HepG2 (cell line): ENCODE data around the gene SIK3. TPM values are rescaled to one million over a fixed set of nuclear protein-coding genes. Genes with fewer than 3 reads are reported as not detected.

Source experiments
- ATAC-seq: fragments of 200-7000 bp; cut with Tn5 transposase; 3 replicates; pipeline ENCODE4 v1.9.1; 2020; ENCODE audit warnings: mild to moderate bottlenecking, moderate library complexity
- BruUV-seq: library from RNA; stranded (reverse); fragments of 400-500 nt; replicated peaks from 2 replicates; lab custom pipeline; 2021; lab: Mats Ljungman, UMichigan
- CTCF ChIA-PET: fragments of 300-600 bp; formaldehyde crosslinking; extraction: SDS; loops from one replicate; lab custom pipeline; 2021; ENCODE audit warnings: low total read pairs, inconsistent platforms, low intra/inter-chr PET ratio; lab: Yijun Ruan, JAX
- POLR2A ChIA-PET: fragments of 350-600 bp; sonication (Branson Sonifier 250); formaldehyde crosslinking; loops from one replicate; lab custom pipeline; 2020; ENCODE audit warnings: antibody characterized with exemption, inconsistent platforms; lab: Yijun Ruan, JAX
- DNase-seq: peaks from one replicate; pipeline ENCODE4 v3.0.0-alpha.2; 2015; ENCODE audit warnings: low spot score
- FAIRE-seq: peaks from 3 replicates; lab custom pipeline; 2011; peaks lifted over from hg19 to GRCh38; lab: Jason Lieb, UNC
- H2AFZ ChIP-seq: one replicate; pipeline ENCODE4 v1.6.1; 2011; ENCODE audit warnings: low read length, inconsistent platforms
- H3K27ac ChIP-seq: fragments of 300-600 bp; 3 replicates; pipeline ENCODE4 v1.8.0; 2011; ENCODE audit warnings: mixed run types, mild to moderate bottlenecking, mixed read lengths, low read length, inconsistent platforms; ENCODE audit not compliant: insufficient read depth; ENCODE audit errors: extremely low read length
- H3K27me3 ChIP-seq, 2 experiments: fragments of 200-600 bp in 1 of 2; 2 replicates in 1 of 2; 3 replicates in 1 of 2; pipeline versions ENCODE4 v1.6.0 to v1.8.0; 2011; ENCODE audit warnings: low read length in 2 of 2, mild to moderate bottlenecking in 2 of 2, moderate library complexity in 2 of 2, inconsistent platforms in 1 of 2; ENCODE audit not compliant: insufficient read depth in 2 of 2, control insufficient read depth in 1 of 2
- H3K36me3 ChIP-seq, 2 experiments: fragments of 200-600 bp in 1 of 2; replicated peaks in 1 of 2; 2 replicates in 1 of 2; 3 replicates in 1 of 2; pipeline versions ENCODE4 v1.5.1 to v1.8.0; 2011; ENCODE audit warnings: low read length in 2 of 2, inconsistent platforms in 1 of 2; ENCODE audit not compliant: insufficient read depth in 2 of 2, control insufficient read depth in 1 of 2
- H3K4me1 ChIP-seq: 2 replicates; pipeline ENCODE4 v1.5.1; 2012; ENCODE audit warnings: low read length, inconsistent platforms; ENCODE audit not compliant: insufficient read depth
- H3K4me2 ChIP-seq: 2 replicates; pipeline ENCODE4 v1.6.0; 2011; ENCODE audit warnings: low read depth, low read length, inconsistent platforms
- H3K4me3 ChIP-seq, 3 experiments: fragments of 200-600 bp in 1 of 3; sonication (generic), shearing (Covaris generic) in 1 of 3; replicated peaks in 1 of 3; 2 replicates each; pipeline ENCODE4 v1.5.1; 2011 to 2016; ENCODE audit warnings: low read length in 3 of 3, inconsistent platforms in 2 of 3, low read depth in 2 of 3, mild to moderate bottlenecking in 2 of 3, control low read depth in 1 of 3, mixed read lengths in 1 of 3; ENCODE audit not compliant: insufficient read depth in 1 of 3
- H3K79me2 ChIP-seq: one replicate; pipeline ENCODE4 v1.6.1; 2011; ENCODE audit warnings: low read length, inconsistent platforms; ENCODE audit not compliant: insufficient read depth
- H3K9ac ChIP-seq: 2 replicates; pipeline ENCODE4 v1.6.0; 2011; ENCODE audit warnings: mild to moderate bottlenecking, low read depth, low read length, inconsistent platforms; ENCODE audit not compliant: insufficient read depth
- H3K9me3 ChIP-seq: 2 replicates; pipeline ENCODE4 v1.5.1; 2012; ENCODE audit warnings: mild to moderate bottlenecking, low read length
- H4K20me1 ChIP-seq: 2 replicates; pipeline ENCODE4 v1.6.0; 2011; ENCODE audit warnings: inconsistent platforms, mild to moderate bottlenecking, low read length, moderate library complexity; ENCODE audit not compliant: insufficient read depth
- CEBPB ChIP-seq: IDR thresholded peaks from 2 replicates; pipeline ENCODE4 v1.6.1; 2011; ENCODE audit warnings: low read depth, low read length, improper control_type of control experiment, borderline replicate concordance
- DNMT1 ChIP-seq: sonication (generic); formaldehyde crosslinking; IDR thresholded peaks from 2 replicates; pipeline ENCODE4 v1.5.1; 2020; ENCODE audit warnings: mild to moderate bottlenecking, missing genetic modification reagents
- IRF2 ChIP-seq: IDR thresholded peaks from 2 replicates; pipeline ENCODE4 v1.6.1; 2018; ENCODE audit warnings: missing genetic modification reagents, missing compliant biosample characterization
- KLF12 ChIP-seq: sonication (generic); formaldehyde crosslinking; IDR thresholded peaks from 2 replicates; pipeline ENCODE4 v1.4.0; 2020; ENCODE audit warnings: missing genetic modification reagents, borderline replicate concordance
- MTA1 ChIP-seq: sonication (generic); formaldehyde crosslinking; IDR thresholded peaks from 2 replicates; pipeline ENCODE4 v1.4.0; 2020; ENCODE audit warnings: missing genetic modification reagents, mild to moderate bottlenecking, borderline replicate concordance
- MTF2 ChIP-seq: sonication (generic); formaldehyde crosslinking; IDR thresholded peaks from 2 replicates; pipeline ENCODE4 v1.5.0; 2020; ENCODE audit warnings: missing genetic modification reagents, borderline replicate concordance
- POLR2AphosphoS5 ChIP-seq: IDR thresholded peaks from 2 replicates; pipeline ENCODE4 v1.6.1; 2012; ENCODE audit warnings: low read depth, low read length
- U2AF1 ChIP-seq: fragments of 200-400 bp; formaldehyde crosslinking; optimal IDR thresholded peaks from 2 replicates; pipeline ENCODE3; 2017; ENCODE audit warnings: mild to moderate bottlenecking, low read depth, low read length
- ZNF367 ChIP-seq: sonication (generic); formaldehyde crosslinking; IDR thresholded peaks from 2 replicates; pipeline ENCODE4 v1.4.0; 2020; ENCODE audit warnings: missing genetic modification reagents, borderline replicate concordance
- WGBS: methylation state at CpG from one replicate; pipeline ENCODE4 v1.1.6; 2017; ENCODE audit warnings: low lambda C conversion rate; 5-methylcytosine and 5-hydroxymethylcytosine counted together
- in situ Hi-C: cut with HindIII; loops from 2 replicates; pipeline ENCODE4 v1.10.0; 2017; ENCODE audit warnings: low pct_unique_long_range_greater_than_20kb; ENCODE audit not compliant: extremely low pct_ligation_motif_present
- intact Hi-C: fragments of 100-400 bp; cut with micrococcal nuclease; formaldehyde crosslinking; loops from one replicate; pipeline ENCODE4 v1.10.0; 2022; ENCODE audit not compliant: unreplicated experiment
- polyA plus RNA-seq, 8 experiments: library from polyadenylated mRNA; depleted of rRNA in 3 of 8; stranded (reverse) in 7 of 8; unstranded in 1 of 8; fragments of >200 nt; fragmentation: Illumina TruSeq in 4 of 8; extraction: Trizol in 4 of 8; gene quantifications; 2 replicates each; pipeline versions ENCODE4 v1.2.1 to v1.2.3, GENCODE V29; 2011 to 2016; ENCODE audit warnings: low read depth in 4 of 8, missing spikeins in 1 of 8, mixed read lengths in 1 of 8; ENCODE audit not compliant: insufficient read depth in 1 of 8
- total RNA-seq, 5 experiments: library from RNA; depleted of rRNA; stranded (reverse); fragments of >200 nt; fragmentation: Illumina TruSeq; extraction: Trizol; gene quantifications; 2 replicates each; pipeline ENCODE4 v1.2.3, GENCODE V29; 2016; ENCODE audit warnings: low read depth in 1 of 5
- TF ChIP-seq, protein P1 (sequence below): sonication (generic); formaldehyde crosslinking; IDR thresholded peaks from 2 replicates; pipeline ENCODE4 v1.4.0; 2020; ENCODE audit warnings: missing genetic modification reagents
- TF ChIP-seq, protein P2 (sequence below): sonication (generic); formaldehyde crosslinking; IDR thresholded peaks from 2 replicates; pipeline ENCODE4 v1.9.0; 2021; ENCODE audit warnings: missing genetic modification reagents, mild to moderate bottlenecking, borderline replicate concordance
- TF ChIP-seq, protein P3 (sequence below): sonication (generic); formaldehyde crosslinking; IDR thresholded peaks from 2 replicates; pipeline ENCODE4 v1.4.0; 2020; ENCODE audit warnings: missing genetic modification reagents
- TF ChIP-seq, protein P4 (sequence below): sonication (generic); formaldehyde crosslinking; IDR thresholded peaks from 2 replicates; pipeline ENCODE4 v1.4.0; 2020; ENCODE audit warnings: missing genetic modification reagents

The SIK3 gene
- total and polyA plus RNA-seq, 2 of the 13 experiments (the other 11 are each of a cell fraction or from before 2014, with no cell fraction given) = 5.7 to 9.8 TPM

DNA sequence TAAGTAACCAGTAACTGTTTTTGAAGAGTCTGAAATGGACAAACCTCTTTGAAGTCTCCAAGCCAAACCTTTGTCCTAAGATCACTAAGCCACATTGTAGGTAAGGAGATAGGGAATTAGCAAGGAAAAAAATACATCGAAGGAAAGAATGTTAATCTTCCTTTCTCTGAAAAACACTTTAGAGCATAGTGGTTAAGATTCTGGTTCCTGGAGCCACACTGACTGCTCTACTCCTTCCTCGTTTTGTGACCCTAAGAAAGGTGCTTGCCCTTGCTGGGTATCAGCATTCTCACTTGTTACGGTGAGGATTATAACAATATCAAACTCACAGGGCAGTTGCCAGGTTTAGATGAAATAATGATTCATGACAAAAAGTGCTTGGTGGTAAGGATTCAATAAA is 104.0 kb downstream of the SIK3 start:
- ATAC-seq (no peak), FAIRE-seq (no peak), DNase-seq (no peak)
- in situ Hi-C loops = no loop called here
- peaks cover 28% of the 10 kb centered on the region for H3K4me1 ChIP-seq
- 67% methylated on average over 3 of the region's 3 CpGs for whole genome bisulfite sequencing
- BruUV-seq = no TSS peak
- no peak overlapping the region for H3K9ac ChIP-seq
- H3K4me2 ChIP-seq = no peak overlapping the region
- no peak overlapping the region for H3K4me3 ChIP-seq
- no peak overlapping the region for H3K27ac ChIP-seq
- no peaks in the 10 kb centered on the region for H3K27me3 ChIP-seq
- H4K20me1 ChIP-seq = peaks cover 26% of the 10 kb centered on the region
- no peaks in the 10 kb centered on the region for H3K36me3 ChIP-seq
- H2AFZ ChIP-seq = no peak overlapping the region
- intact Hi-C loops = no loop called here
- CTCF ChIA-PET = no interaction called here
- POLR2A ChIA-PET = no interaction called here
- H3K9me3 ChIP-seq = no peaks in the 10 kb centered on the region
- H3K79me2 ChIP-seq = peaks cover 31% of the 10 kb centered on the region
- TF ChIP-seq DNMT1 (CRISPR knock-in tag) (no peak), CEBPB (no peak), ZNF367 (no peak), KLF12 (CRISPR knock-in tag) (no peak), MTF2 (CRISPR knock-in tag) (no peak), MTA1 (CRISPR knock-in tag) (no peak), U2AF1 (no peak), IRF2 (CRISPR knock-in tag) (no peak), POLR2AphosphoS5 (no peak)
- TF ChIP-seq, protein P1, sequence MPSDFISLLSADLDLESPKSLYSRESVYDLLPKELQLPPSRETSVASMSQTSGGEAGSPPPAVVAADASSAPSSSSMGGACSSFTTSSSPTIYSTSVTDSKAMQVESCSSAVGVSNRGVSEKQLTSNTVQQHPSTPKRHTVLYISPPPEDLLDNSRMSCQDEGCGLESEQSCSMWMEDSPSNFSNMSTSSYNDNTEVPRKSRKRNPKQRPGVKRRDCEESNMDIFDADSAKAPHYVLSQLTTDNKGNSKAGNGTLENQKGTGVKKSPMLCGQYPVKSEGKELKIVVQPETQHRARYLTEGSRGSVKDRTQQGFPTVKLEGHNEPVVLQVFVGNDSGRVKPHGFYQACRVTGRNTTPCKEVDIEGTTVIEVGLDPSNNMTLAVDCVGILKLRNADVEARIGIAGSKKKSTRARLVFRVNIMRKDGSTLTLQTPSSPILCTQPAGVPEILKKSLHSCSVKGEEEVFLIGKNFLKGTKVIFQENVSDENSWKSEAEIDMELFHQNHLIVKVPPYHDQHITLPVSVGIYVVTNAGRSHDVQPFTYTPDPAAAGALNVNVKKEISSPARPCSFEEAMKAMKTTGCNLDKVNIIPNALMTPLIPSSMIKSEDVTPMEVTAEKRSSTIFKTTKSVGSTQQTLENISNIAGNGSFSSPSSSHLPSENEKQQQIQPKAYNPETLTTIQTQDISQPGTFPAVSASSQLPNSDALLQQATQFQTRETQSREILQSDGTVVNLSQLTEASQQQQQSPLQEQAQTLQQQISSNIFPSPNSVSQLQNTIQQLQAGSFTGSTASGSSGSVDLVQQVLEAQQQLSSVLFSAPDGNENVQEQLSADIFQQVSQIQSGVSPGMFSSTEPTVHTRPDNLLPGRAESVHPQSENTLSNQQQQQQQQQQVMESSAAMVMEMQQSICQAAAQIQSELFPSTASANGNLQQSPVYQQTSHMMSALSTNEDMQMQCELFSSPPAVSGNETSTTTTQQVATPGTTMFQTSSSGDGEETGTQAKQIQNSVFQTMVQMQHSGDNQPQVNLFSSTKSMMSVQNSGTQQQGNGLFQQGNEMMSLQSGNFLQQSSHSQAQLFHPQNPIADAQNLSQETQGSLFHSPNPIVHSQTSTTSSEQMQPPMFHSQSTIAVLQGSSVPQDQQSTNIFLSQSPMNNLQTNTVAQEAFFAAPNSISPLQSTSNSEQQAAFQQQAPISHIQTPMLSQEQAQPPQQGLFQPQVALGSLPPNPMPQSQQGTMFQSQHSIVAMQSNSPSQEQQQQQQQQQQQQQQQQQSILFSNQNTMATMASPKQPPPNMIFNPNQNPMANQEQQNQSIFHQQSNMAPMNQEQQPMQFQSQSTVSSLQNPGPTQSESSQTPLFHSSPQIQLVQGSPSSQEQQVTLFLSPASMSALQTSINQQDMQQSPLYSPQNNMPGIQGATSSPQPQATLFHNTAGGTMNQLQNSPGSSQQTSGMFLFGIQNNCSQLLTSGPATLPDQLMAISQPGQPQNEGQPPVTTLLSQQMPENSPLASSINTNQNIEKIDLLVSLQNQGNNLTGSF = no peak
- TF ChIP-seq, protein P2, sequence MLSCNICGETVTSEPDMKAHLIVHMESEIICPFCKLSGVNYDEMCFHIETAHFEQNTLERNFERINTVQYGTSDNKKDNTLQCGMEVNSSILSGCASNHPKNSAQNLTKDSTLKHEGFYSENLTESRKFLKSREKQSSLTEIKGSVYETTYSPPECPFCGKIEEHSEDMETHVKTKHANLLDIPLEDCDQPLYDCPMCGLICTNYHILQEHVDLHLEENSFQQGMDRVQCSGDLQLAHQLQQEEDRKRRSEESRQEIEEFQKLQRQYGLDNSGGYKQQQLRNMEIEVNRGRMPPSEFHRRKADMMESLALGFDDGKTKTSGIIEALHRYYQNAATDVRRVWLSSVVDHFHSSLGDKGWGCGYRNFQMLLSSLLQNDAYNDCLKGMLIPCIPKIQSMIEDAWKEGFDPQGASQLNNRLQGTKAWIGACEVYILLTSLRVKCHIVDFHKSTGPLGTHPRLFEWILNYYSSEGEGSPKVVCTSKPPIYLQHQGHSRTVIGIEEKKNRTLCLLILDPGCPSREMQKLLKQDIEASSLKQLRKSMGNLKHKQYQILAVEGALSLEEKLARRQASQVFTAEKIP (CRISPR knock-in tag) = no peak
- TF ChIP-seq, protein P3, sequence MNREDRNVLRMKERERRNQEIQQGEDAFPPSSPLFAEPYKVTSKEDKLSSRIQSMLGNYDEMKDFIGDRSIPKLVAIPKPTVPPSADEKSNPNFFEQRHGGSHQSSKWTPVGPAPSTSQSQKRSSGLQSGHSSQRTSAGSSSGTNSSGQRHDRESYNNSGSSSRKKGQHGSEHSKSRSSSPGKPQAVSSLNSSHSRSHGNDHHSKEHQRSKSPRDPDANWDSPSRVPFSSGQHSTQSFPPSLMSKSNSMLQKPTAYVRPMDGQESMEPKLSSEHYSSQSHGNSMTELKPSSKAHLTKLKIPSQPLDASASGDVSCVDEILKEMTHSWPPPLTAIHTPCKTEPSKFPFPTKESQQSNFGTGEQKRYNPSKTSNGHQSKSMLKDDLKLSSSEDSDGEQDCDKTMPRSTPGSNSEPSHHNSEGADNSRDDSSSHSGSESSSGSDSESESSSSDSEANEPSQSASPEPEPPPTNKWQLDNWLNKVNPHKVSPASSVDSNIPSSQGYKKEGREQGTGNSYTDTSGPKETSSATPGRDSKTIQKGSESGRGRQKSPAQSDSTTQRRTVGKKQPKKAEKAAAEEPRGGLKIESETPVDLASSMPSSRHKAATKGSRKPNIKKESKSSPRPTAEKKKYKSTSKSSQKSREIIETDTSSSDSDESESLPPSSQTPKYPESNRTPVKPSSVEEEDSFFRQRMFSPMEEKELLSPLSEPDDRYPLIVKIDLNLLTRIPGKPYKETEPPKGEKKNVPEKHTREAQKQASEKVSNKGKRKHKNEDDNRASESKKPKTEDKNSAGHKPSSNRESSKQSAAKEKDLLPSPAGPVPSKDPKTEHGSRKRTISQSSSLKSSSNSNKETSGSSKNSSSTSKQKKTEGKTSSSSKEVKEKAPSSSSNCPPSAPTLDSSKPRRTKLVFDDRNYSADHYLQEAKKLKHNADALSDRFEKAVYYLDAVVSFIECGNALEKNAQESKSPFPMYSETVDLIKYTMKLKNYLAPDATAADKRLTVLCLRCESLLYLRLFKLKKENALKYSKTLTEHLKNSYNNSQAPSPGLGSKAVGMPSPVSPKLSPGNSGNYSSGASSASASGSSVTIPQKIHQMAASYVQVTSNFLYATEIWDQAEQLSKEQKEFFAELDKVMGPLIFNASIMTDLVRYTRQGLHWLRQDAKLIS (CRISPR knock-in tag) = no peak
- TF ChIP-seq, protein P4, sequence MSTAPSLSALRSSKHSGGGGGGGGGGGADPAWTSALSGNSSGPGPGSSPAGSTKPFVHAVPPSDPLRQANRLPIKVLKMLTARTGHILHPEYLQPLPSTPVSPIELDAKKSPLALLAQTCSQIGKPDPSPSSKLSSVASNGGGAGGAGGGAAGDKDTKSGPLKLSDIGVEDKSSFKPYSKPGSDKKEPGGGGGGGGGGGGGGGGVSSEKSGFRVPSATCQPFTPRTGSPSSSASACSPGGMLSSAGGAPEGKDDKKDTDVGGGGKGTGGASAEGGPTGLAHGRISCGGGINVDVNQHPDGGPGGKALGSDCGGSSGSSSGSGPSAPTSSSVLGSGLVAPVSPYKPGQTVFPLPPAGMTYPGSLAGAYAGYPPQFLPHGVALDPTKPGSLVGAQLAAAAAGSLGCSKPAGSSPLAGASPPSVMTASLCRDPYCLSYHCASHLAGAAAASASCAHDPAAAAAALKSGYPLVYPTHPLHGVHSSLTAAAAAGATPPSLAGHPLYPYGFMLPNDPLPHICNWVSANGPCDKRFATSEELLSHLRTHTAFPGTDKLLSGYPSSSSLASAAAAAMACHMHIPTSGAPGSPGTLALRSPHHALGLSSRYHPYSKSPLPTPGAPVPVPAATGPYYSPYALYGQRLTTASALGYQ (CRISPR knock-in tag) = no peak
